ENCODE measurements around the gene DOK6.

DNA sequence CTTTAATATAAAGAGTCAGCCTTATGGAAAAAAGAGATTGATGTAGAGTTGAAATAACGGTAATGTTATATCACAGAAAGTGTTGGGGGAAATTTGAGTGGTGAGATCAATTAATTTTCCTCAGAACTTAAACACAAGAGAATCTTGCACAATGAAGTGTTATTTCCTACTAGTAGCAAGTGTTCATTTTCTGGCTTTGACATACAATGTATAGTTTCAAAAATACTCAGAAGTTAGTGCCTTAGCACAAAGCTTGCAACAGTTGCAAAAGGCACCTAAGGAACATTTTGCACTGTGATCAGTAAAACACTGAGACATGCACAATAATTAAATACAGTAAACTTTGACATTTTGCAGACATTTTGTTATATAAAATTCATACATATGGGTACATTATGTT, 385.7 kb downstream of the DOK6 start:
- TF ChIP-seq RFX5 (IDR thresholded peaks at IDR 0.05; ENCODE audit: low read depth, low read length) (no peak), SSRP1 (CRISPR knock-in tag; IDR thresholded peaks at IDR 0.05) (no peak), GPN1 (CRISPR knock-in tag; IDR thresholded peaks at IDR 0.05; ENCODE audit: borderline replicate concordance) (no peak), POLR2A (IDR thresholded peaks at IDR 0.05; ENCODE audit: insufficient read depth in 1 of 2, low read depth in 2 of 2, low read length in 2 of 2) (no peak), KAT7 (CRISPR knock-in tag; IDR thresholded peaks at IDR 0.05; ENCODE audit: borderline replicate concordance) (no peak), CBFB (CRISPR knock-in tag; IDR thresholded peaks at IDR 0.05) (no peak), TAF1 (CRISPR knock-in tag; IDR thresholded peaks at IDR 0.05) (no peak)
- TF ChIP-seq, protein P1, sequence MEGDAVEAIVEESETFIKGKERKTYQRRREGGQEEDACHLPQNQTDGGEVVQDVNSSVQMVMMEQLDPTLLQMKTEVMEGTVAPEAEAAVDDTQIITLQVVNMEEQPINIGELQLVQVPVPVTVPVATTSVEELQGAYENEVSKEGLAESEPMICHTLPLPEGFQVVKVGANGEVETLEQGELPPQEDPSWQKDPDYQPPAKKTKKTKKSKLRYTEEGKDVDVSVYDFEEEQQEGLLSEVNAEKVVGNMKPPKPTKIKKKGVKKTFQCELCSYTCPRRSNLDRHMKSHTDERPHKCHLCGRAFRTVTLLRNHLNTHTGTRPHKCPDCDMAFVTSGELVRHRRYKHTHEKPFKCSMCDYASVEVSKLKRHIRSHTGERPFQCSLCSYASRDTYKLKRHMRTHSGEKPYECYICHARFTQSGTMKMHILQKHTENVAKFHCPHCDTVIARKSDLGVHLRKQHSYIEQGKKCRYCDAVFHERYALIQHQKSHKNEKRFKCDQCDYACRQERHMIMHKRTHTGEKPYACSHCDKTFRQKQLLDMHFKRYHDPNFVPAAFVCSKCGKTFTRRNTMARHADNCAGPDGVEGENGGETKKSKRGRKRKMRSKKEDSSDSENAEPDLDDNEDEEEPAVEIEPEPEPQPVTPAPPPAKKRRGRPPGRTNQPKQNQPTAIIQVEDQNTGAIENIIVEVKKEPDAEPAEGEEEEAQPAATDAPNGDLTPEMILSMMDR (CRISPR knock-in tag; IDR thresholded peaks at IDR 0.05) = no peak
- TF ChIP-seq, protein P2, sequence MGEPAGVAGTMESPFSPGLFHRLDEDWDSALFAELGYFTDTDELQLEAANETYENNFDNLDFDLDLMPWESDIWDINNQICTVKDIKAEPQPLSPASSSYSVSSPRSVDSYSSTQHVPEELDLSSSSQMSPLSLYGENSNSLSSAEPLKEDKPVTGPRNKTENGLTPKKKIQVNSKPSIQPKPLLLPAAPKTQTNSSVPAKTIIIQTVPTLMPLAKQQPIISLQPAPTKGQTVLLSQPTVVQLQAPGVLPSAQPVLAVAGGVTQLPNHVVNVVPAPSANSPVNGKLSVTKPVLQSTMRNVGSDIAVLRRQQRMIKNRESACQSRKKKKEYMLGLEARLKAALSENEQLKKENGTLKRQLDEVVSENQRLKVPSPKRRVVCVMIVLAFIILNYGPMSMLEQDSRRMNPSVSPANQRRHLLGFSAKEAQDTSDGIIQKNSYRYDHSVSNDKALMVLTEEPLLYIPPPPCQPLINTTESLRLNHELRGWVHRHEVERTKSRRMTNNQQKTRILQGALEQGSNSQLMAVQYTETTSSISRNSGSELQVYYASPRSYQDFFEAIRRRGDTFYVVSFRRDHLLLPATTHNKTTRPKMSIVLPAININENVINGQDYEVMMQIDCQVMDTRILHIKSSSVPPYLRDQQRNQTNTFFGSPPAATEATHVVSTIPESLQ (CRISPR knock-in tag; conservative IDR thresholded peaks at IDR 0.05) = no peak
